GM21423 (cell line): ENCODE results near the gene AHRR.
A peak's percentile ranks its signal among the peaks of the same experiment; 100 is the strongest.

Experiments used
- ATAC-seq: cut with Tn5 transposase; IDR thresholded peaks from one replicate; pipeline ENCODE4 v1.9.1; 2021; ENCODE audit warnings: mild to moderate bottlenecking, moderate library complexity; ENCODE audit not compliant: unreplicated experiment

The AHRR gene

DNA sequence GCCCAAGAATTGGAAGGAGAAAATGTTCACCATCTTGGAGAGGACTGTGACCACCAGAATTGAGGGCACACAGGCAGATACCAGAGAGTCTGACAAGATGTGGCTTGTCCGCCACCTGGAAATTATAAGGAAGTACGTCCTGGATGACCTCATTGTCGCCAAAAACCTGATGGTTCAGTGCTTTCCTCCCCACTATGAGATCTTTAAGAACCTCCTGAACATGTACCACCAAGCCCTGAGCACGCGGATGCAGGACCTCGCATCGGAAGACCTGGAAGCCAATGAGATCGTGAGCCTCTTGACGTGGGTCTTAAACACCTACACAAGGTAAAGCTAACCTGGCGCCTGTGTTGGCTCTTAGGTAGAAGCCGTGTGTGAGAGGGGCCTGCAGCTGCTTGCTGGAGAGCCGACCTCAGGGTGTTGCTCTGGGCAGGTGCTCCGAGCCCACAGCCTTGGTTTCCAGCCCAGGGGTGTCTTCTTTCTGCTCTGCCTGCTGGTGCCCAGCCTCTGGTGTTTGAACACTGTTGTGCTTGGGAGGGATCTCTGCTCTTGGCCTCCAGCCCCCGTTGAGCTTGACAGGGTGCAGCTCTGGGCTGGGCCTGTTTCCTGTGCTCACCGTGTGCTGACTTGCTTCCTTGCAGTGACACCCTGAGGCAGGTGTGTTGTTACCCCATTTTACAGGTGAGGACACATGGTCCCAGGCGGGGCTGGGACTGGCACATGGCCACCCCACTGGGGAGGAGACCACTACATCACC is 132.4 kb downstream of the AHRR start:
- no peak for ATAC-seq

DNA sequence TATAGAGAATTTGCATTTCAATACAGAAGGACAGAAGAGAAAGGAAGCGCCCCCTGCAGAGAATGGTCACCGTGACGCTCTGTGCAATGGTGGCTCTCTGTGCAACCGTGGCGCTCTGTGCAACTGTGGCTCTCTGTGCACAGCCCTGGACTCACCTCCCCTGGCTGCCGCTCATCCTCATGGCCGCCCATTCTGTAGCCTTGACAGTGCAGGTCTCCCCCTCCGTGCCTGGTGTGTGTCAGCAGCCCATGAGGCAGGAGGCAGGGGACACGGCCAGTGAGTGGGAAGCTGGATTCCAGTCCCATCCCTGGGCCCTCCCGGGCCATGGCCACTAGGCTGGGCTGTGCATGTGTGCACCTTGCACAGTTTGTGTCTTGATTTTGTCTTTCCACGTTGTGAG is 133.4 kb downstream of the AHRR start:
- ATAC-seq = no peak

DNA sequence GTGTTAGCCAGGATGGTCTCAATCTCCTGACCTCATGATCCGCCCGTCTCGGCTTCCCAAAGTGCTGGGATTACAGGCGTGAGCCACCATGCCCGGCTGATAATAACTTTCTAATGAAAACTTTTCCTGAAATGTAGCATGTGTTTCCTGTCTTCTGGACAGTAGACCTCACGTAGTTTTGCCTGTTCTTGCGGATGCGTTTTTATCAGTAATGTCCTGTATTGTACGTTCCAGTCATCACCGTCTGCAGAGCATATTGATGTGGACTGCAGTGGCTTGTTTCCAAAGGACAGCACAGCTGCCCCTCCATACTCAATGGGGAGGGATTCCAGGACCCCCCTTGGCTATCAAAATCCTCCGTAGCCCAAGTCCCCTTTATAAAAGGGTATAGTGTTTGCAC is 134.3 kb downstream of the AHRR start:
- no peak for ATAC-seq

DNA sequence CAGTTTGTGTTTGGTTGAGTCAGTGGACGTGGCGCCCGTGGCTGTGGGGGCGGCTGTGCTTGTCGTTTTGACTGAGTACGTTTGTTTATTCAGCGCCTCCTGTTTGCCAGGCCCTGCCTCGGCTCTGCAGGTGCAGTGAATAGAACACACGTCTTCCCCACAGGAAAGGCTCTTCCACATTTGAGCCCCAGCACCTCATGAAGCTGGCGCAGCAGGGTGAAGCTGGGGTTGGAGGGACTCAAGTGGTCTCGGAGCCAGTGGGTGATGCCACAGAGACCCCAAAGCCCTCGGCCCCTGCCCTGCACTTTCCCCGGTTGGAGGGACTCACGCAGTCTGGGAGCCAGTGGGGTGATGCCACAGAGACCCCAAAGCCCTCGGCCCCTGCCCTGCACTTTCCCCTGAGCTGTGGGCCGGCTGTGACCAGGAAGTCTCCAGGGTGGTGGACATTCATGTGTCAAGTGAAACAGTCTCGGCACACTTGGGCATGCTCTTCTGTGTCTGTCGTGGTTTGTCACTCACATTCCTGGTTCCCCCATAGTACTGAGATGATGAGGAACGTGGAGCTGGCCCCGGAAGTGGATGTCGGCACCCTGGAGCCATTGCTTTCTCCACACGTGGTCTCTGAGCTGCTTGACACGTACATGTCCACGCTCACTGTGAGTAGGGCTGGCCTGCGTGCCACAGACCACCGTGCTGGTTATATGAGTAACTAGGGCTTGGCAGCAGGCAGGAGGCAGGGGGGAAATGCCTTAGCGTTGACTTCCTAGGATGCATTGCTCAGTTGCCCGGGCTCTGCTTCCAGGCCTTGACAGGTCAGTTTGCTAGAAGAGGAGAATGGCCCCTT is 135.1 kb downstream of the AHRR start:
- ATAC-seq = no peak

DNA sequence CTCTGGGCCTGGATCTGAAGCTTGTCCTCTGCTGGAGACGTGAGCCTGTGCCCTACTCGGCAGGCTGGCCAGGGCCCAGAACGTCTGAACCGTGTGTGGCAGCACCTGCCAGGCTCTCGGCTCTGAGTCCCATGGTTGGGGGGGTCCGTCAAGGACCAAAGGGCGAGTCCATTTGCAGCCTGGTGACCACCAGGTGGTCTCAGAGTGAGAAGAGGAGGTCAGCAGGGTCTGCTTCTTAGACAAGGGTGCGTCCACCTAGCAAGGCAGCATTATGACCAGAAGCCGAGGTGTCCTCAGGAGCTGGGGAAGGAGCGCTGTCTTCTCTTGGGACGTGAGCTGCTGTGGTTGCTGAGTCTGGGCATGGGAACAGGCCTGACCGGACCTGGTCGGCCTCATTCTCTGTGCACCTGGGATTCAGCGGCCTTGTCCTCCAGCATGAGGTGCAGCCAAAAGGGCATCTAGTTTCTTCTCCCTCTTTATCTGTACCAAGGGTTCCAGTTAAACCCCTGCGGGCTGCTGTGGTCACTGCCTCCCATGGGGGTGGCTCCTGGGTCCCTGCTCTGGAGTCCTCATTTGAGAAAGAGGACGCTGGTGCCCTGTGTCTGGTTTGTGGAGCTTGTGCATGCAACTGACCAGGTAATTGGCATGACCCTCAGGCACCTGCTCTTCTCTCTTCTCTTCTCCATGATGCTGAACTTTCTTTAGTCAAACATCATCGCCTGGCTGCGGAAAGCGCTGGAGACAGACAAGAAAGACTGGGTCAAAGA is 135.9 kb downstream of the AHRR start:
- ATAC-seq = no peak

DNA sequence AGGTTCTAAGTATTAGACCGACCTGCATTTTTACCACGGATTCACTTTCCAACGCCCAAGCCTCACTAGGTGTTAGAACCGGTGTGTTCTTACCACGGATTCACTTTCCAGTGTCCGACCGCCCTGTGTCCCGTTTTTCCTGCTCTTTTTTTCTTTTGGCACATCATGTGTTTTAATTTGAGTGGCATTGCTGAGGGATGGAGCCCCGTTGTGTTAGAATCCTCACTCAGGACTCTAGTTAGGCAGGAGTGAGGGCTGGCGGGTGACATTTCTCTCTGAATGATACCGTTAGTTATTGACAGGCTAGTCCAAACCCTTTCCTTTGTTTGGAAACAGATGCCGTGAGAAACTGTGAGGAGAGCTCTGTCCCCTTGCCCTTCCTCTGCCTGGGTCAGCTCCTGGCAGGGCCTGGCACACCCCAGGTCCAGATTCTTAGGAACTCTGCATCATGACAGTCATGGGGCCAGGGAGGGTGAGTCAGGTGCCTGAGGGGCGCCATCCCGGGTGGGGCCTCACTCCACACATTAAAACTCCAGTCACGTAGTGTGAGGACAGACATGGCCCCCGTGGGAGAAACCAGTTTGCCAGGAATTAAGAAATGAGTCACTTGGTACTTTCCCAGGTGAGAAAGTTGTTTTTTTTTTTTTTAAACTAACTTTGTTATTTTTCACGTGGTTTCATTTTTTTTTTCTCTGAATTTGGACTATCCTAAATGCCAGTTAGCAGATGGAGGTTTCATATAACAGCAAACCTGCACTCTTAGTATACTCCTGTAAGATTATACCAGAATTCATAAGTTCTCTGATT is 137.2 kb downstream of the AHRR start:
- peak; percentile 67 for ATAC-seq

DNA sequence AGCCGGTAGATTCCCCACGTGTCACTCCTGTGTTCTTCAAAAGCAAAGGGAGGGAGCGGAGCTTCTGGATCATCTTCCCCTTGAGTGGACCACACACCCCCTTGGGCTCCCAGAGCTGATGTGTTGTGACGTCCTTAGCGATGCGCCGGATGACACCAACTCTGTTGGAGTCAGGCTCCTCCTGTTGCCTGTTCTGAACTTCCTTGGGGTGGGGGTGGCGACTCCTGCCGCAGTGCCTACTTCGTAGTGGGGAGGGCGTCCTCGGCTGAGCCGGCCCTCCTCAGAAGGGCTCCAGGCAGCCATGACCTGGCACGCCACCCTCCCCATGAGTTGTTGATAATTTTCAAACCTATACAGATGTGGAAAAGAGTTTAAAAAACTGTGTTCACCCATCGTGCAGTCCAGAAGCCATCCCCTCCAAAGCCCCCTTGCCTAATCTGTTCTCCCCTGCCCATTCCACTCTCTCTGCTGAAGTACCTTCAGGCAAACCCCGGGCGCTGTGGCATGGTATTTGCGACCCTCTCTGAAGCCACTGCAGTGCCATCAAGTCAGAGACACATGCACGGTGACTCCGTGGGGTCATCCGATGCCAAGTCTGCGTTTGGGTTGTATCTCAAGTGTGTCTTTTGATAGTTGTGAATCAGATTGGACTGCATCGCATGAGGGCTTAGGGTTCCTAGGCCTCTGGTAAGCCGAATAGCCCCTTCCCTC is 138.2 kb downstream of the AHRR start:
- no peak for ATAC-seq

DNA sequence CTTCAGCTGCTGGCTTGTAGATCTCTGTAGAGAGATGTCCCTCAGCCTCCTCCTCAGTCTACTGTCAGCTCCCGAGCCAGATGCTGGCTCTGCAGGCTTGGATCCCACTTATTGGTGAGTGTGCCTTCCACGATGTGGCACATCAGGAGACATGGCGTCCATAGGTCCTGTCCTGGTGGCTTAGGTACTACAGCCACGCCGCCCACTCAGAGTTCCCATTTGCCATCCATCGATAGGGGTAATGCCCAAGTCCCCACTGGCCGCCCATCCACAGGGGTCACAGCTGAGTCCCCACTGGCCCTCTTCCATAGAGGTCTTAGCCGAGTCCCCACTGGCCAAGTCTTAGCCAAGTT is 138.7 kb downstream of the AHRR start:
- no peak for ATAC-seq

DNA sequence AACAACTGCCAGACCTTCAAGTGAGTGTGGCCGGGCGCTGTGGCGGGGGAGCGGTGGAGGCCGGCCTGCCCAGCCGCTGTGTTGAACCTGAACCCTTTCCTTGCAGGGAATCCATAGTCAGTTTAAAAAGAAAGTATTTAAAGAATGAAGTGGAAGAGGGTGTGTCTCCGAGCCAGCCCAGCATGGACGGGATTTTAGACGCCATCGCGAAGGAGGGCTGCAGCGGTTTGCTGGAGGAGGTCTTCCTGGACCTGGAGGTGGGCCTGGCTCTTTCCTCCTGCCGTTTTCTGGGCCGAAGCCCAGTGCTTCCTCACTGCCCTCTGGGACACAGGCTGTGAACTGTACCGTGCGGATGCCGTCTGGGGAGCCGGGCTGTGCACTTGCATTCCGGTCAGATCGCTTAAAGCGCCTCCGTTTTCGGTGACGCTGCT is 140.6 kb downstream of the AHRR start:
- no peak for ATAC-seq

DNA sequence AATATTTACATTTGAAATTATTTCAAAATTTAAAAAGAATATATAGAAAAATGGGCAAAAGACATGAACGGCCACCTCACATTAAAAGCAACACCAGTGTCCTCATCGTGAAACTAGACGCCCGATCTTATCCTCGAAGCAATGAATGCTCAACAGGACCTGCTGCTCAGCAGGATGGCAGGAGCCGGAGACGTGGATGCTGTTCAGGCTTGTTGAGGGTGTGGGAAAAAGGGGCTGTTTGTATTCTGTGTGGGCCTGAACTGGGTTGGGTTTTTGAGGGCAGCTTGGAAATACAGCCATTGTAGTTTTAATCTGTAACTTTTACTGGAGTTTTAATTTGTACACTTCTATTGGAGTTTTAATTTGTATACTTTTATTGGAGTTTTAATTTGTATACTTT is 141.8 kb downstream of the AHRR start:
- ATAC-seq = no peak

DNA sequence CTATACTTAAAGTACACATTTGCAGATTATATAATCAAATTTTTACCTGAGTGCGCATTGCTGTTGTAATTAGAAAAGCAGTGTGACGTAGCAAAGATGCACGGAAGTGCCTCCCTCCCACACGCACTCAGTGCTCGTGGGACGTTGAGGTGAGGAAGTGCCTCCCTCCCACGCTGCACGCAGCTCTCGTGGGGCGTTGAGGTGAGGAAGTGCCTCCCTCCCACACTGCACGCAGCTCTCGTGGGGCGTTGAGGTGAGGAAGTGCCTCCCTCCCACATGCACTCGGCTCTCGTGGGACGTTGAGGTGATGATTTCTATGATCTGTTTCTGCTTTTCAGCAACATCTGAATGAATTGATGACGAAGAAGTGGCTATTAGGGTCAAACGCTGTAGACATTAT is 142.4 kb downstream of the AHRR start:
- no peak for ATAC-seq

DNA sequence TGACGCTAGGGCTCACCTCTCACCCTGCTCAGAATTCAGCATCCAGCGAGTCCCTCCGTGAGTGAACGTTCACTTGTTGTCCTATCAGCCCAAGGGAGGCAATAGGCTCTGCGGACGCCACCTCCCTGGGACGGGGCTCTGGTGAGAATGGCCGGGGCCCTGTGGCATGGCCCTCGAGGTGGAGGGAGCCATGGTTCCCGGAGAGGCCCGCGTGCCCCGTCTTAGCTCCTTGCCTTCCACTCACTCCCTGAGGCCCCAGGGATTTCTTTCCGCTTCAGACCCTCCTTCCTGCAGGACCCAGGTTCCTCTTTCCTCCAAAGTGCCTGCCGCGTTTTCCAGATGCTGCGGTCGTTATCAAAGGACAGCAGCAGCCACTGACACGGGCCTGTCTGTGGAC is 142.9 kb downstream of the AHRR start:
- ATAC-seq = no peak

DNA sequence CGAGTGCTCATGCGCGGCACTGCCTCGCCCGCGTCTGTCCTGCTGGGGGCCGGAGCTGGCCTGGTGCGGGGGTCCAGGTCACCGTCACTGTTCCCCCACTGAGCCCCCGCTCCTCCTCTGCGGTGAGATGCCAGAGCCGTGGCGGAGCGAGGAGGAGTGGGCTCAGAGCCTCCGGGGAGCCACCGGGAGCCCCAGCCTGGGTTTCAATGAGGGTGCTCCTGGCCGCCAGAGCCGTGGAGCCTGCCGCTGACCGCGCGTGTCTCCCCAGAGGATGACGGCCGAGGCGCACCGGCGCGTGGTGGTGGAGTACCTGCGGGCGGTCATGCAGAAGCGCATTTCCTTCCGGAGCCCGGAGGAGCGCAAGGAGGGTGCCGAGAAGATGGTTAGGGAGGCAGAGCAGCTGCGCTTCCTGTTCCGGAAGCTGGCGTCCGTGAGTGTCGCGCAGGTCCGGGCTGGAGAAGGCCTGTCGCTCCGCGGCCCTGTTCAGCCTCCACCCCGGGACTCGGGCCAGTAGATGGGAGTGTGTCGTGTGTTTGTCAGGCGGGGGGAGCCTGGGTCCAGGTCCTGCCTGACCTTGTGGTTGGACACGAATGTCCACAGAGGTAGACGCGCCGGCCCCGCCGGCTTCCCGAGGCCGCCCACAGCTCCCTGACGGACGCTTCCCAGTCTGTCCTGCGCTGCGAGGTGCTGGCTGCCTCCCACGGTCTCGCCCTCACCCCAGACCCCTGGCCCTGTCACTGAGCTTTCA is 143.5 kb downstream of the AHRR start:
- ATAC-seq = no peak

DNA sequence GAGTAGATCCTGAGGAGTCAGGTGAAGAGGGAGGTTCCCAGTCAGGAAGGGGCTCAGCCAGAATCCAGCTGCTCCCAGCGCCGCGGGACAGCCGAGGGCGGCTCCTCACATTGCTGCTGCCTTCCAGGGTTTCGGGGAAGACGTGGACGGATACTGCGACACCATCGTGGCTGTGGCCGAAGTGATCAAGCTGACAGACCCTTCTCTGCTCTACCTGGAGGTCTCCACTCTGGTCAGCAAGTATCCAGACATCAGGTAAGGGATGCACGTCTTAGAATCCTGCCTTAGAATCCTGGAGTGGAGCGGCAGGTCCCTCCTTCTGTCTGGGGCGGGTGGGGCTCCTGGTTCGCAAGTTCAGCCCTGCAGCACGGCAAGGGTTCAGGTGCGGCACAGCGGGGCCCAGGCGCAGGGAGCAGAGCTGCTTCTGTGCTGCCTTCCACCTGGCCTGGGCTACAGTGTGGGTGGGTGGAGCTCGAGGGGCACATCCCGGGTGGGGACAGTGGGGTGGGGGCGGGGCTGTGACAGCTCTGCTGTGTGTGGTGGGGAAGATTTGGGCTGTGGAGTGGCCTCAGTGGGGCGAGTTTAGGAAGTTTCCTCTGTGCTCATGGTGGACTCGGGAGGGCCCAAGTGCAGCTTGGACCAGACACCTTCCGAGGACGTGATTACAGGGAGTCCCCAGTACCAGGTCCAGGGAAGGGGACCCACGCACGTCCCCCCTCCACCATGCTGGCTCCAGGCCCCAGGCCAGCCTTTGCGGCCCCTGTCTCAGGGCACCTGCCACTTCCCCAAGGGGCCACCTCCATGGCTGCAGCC is 144.3 kb downstream of the AHRR start:
- ATAC-seq = no peak

DNA sequence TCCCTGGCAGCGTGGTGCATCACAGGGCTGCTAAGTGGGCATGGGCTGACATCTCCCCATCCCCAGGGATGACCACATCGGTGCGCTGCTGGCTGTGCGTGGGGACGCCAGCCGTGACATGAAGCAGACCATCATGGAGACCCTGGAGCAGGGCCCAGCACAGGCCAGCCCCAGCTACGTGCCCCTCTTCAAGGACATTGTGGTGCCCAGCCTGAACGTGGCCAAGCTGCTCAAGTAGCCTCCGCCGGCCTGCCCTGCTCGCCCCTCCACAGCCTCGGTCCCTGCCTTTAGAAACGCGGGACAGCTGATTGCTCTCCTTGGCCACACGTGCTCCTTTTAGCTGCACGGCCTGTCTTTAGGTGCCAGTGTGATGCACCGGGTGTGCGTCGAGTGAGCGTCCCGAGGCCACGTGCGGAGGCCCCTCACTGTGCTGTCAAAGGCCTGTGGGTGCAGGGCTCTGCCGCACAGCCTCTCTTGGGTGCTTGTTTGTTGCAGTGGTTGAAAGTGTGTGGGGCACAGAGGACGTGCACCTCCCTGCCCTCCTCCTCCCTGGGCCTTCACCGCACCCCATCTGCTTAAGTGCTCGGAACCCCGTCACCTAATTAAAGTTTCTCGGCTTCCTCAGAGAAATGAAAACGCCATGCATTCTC is 145.3 kb downstream of the AHRR start:
- ATAC-seq = no peak

DNA sequence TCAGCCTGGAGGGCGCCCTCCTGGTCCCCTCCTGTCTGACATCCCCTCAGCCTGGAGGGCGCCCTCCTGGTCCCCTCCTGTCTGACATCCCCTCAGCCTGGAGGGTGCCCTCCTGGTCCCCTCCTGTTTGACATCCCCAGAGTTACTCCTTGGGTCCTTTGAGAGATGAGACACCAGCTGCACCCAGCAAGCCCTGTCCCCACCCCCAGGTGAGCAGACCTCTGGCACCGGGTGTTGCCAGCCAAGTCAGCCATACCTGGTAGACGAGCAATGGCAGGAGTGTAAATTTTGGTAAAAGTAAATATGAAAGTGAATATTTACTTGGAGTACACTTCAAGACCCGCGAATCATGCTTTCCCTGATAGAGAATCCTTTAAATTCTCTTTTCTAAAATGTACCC is 146.9 kb downstream of the AHRR start:
- no peak for ATAC-seq

DNA sequence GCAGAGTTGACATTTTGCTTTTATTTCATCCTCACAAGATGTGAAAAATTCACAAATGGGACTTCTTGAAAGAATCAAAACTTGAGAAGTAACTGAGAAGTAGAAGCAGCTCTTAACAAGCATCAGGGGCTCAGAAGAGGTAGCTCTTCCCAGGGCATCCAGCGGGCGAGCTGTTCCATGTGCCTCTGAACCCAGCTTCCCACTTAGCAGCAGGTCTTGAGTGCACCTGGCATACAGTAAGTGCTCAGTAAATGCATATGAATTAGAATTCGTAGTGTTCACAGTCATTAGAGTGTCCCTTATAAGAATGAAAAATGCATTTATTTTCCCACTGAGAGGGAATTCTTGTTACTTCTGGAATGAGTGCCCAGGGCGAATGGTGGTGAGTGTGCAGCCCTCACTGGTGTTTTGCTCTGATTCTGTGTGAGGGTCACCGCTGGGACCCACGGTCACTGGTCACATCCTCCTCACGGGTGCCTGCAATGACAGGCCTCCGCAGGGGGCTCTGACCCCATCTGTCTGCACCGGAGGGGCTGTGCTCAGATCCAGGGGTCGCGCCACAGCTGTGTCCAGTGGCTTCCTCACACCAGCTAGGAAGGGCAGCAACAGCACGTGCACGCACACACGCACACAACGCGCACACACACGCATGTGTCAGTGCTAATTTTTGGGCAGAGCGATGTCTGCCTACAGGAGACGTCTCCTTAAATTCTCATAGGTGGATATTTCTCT is 148.4 kb downstream of the AHRR start:
- no peak for ATAC-seq
